GM12875 (cell line): ENCODE data around the gene CD70.
"Not testable (repeated sequence)": the region's sequence is repeated elsewhere in the genome, so short reads cannot be mapped to it uniquely, and the experiment has no call there.

Source experiments
- H3K4me3 ChIP-seq: one replicate; pipeline ENCODE4 v1.5.1; 2011; ENCODE audit warnings: low read depth, low read length, control low read depth
- TF ChIP-seq, protein P1 (sequence below): IDR thresholded peaks from 2 replicates; pipeline ENCODE4 v1.5.1; 2011; ENCODE audit warnings: low read depth, mild to moderate bottlenecking, control low read depth, inconsistent platforms, low read length, moderate library complexity, borderline replicate concordance; ENCODE audit not compliant: insufficient read depth

Gene CD70

DNA sequence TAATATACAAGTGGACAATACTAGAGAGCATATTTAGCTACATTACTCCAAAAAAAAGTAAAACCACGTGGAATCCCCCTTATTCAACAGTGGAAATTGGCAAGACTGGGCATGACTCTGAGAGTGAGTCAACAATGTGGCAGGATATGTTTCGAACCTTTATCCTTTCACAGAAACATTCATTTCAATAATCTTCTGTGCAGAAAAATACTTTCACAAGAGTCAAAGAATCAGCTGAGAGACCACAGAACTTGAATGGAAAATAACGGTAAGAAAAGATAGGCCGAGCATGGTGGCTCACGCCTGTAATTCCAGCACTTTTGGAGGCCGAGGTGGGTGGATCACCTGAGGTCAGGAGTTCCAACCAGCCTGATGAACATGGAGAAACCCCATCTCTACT, 25.1 kb upstream of the CD70 start:
- H3K4me3 ChIP-seq: no peak overlapping the region
- TF ChIP-seq, protein P1, sequence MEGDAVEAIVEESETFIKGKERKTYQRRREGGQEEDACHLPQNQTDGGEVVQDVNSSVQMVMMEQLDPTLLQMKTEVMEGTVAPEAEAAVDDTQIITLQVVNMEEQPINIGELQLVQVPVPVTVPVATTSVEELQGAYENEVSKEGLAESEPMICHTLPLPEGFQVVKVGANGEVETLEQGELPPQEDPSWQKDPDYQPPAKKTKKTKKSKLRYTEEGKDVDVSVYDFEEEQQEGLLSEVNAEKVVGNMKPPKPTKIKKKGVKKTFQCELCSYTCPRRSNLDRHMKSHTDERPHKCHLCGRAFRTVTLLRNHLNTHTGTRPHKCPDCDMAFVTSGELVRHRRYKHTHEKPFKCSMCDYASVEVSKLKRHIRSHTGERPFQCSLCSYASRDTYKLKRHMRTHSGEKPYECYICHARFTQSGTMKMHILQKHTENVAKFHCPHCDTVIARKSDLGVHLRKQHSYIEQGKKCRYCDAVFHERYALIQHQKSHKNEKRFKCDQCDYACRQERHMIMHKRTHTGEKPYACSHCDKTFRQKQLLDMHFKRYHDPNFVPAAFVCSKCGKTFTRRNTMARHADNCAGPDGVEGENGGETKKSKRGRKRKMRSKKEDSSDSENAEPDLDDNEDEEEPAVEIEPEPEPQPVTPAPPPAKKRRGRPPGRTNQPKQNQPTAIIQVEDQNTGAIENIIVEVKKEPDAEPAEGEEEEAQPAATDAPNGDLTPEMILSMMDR: no peak

DNA sequence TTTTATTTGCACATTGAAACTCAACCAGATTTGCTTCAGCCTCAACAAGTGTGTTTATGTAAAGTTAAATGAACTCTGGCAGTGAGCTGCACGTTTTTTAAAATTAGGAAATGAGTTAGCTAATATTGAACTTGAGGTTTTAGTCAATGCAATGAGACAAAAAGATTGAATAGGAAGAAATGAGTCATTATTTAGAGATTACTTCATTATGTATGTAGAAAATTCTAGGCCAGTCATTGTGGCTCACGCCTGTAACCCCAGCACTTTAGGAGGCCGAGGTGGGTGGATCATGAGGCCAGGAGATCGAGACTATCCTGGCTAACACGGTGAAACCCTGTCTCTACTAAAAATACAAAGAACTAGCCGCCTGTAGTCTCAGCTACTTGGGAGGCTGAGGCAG, 22.8 kb upstream of the CD70 start:
- no peak overlapping the region for H3K4me3 ChIP-seq
- TF ChIP-seq, protein P1: no peak

DNA sequence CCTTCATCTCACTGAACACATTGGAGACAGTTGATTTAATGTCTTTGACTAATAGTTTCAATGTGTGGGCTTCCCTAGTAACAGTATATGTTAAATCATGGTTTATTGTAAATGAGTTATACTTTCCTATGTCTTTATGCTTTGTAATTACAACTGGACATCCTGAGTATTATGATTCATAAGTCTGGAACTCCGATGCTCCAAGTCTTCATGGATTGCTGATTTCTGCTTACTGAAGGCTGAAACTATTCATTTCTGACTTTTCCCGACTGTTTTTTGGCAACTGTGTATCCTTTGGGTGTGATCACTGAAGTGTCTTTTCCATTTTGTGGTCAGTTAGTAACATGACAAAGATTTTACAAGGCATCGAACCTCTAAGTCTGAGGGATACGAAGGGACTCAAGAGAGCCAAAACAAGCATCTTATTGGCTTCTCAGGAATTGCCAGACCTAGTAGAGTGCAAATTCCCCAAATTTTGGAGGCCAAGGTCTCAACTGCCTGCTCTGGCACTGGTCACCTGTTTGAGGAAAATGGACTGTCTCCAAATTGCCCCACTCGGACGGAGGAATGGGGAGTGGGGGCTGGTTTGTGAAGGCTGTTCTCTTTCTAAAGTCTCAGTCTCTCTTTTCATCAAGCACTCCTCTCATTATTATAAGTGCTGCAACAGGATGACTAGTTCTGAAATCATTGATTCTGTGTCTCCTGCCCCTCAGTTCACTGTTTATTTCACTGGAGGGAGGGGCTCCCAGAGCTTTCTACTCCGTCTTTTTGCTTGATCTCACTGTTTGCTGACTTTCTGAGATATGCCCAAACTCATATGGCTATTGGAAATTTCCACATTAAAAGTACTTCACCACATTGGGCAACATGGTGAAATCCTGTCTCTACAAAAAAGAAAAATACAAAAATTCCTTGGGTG, 20.2 kb upstream of the CD70 start:
- TF ChIP-seq, protein P1: no peak
- H3K4me3 ChIP-seq: no peak overlapping the region

DNA sequence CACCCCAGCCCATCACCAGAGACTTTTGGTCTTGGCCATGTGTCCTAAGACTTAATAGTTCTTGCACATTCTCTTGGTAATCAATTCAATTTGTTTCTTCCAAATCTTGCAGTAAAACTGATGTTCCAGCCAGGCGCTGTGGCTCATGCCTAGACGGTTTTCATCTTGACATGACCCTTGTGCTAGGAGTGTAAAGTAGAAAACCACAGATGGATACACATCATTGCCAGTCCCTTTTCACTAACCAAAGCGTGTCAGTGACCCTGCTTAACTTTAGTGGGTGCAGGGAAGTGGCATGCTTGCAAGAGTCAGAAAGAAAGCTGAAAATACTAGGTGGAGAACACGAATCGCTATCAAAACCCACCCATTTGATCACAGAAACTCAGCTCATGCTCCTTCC, 18.0 kb upstream of the CD70 start:
- no peak overlapping the region for H3K4me3 ChIP-seq
- TF ChIP-seq, protein P1: no peak

DNA sequence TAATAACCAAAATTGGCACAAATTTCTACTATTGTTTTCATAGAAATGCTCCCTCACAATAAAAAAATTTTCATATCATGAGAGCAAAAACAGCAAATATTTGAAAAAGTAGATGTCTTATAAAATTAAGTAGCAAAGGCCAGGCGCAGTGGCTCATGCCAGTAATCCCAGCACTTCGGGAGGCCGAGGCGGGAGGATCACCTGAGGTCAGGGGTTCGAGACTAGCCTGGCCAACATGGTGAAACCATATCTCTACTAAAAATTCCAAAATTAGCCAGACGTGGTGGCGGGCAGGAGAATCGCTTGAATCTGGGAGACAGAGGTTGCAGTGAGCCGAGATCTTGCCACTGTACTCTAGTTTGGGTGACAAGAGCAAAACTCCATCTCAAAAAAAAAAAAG, 17.2 kb upstream of the CD70 start:
- not testable (repeated sequence) for H3K4me3 ChIP-seq

DNA sequence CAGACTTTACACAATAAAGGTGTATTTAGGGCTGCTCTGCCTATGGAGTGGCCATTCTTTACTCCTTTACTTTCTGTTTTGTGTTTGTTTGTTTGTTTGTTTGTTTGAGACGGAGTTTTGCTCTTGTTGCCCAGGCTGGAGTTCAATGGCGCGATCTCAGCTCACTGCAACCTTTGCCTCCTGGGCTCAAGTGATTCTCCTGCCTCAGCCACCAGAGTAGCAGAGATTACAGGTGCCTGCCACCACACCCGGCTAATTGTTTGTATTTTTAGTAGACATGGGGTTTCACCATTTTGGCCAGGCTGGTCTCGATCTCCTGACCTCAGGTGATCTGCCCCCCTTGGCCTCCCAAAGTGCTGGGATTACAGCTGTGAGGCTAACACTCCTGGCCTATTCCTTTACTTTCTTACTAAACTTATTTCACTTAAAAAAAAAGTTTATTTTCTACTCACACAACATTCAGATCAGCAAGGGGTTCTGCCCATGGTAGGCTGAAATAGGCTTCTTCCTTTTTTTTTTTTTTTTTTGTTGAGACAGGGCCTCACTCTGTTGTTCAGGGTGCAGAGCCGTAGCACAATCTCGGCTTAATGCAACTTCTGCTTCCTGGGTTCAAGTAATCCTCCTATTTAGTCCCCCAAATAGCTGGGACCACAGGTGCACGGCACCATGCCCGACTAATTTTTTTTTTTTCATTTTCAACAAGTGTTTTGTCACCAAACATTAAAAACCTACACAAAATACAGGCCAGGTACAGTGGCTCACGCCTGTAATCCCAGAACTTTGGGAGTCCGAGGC, 15.5 kb upstream of the CD70 start:
- not testable (repeated sequence) for H3K4me3 ChIP-seq

DNA sequence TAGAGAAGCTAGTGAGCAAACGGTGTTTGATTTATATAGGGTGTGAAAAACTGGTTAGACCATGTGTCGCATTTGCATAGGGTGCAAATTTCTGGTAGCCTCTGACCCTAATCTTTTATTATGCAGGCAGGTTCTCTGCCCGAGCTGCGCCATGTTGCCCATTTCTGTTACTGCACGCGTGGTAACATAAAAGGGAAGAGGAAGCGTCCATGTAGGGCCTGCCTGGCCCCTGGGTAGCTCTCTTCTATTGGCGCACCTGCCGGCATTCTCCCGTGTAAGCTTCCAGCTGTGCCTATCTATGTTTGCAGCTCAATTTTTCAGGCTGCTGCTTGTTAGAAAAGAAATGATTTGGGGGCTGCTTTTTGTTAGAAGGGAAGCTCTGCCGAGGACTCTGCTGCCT, 14.0 kb upstream of the CD70 start:
- TF ChIP-seq, protein P1: no peak
- no peak overlapping the region for H3K4me3 ChIP-seq

DNA sequence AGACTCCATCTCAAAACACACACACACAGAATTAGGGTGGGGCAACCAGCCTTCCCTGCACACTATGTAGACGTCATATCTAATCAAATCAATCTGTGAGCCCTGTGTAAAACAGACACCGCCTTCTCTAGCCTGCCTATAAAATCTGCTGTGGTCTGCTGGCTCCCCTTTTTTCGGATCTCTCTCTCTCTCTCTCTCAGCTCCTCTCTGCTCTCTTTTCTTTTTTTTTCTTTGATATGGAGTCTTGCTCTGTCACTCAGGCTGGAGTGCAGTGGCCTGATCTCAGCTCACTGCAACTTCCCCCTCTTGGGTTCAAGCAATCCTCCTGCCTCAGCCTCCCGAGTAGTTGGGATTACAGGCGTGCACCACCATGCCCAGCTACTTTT, 11.8 kb upstream of the CD70 start:
- no peak overlapping the region for H3K4me3 ChIP-seq
- TF ChIP-seq, protein P1: no peak

DNA sequence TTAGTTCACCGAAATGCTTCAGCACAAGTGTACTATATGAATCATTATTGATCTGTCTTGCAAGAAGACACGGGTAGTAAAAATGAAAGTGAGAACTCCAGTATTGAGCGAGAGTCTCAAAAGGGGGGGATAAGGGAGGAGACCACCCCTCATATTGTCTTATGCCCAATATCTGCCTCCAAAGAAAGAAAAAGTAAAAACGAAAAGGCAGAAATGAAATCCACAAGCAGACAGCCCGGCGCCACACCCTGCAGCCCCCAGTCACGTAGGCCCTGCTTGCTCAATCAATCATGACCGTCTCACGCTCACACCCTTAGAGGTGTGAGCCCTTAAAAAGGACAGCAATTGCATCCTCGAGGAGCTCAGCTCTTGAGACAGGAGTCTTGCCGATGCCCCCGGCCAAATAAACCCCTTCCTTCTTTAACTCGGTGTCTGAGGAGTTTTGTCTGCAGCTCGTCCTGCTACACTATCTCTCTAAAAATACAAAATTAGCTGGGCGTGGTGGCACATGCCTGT, 10.6 kb upstream of the CD70 start:
- peak overlapping the region; percentile 37 for H3K4me3 ChIP-seq

DNA sequence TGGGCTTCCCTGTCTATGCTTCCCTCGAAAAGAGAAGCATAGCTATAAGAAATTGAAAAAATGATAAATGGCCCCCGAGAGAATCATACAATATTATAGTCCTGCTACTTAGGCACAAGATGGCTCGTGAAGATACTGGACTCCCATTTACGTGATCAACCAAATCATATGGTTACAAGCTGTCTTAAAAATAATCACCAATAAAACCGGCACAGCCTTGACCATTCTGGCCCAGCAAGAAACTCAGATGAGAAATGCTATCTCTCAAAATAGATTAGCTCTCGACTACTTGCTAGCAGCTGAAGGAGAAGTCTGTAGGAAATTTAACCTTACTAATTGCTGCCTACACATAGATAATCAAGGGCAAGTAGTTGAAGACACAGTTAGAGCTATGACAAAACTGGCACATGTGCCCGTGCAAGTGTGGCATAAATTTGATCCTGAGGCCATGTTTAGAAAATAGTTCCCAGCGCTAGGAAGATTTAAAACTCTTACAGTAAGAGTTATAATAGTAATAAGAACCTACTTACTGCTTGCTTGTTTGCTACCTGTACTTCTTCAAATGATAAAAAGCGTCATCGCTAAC, 10.1 kb upstream of the CD70 start:
- peak overlapping the region; percentile 37 for H3K4me3 ChIP-seq
